Naive thymus-derived CD8-positive, alpha-beta T cell (primary cell): Measurements from ENCODE around the gene CSAG2. TPM values are rescaled to one million over a fixed set of nuclear protein-coding genes. Genes with fewer than 3 reads are reported as not detected.
"Not testable (repeated sequence)": the region's sequence is repeated elsewhere in the genome, so short reads cannot be mapped to it uniquely, and the experiment has no call there.

Source experiments
- ATAC-seq, 2 donors: fragments of 150-1000 bp; cut with Tn5 transposase in 1 of 2; sonication (Bioruptor Pico), chemical (Tn5 transposase) in 1 of 2; 1 replicate in 1 of 2; 2 replicates in 1 of 2; pipeline ENCODE4 v1.10.0; 2021; ENCODE audit warnings: mild to moderate bottlenecking in 2 of 2, moderate library complexity in 2 of 2
- POLR2A ChIA-PET: fragments of 350-600 bp; sonication (Branson Sonifier 250); formaldehyde crosslinking; loops from one replicate; lab custom pipeline; 2021; ENCODE audit warnings: antibody characterized with exemption; lab: Charles Lee
- DNase-seq, 10 donors: peaks; one replicate each; pipeline versions ENCODE4 v3.0.0 to v3.0.0-alpha.2; 2020 to 2022
- H3K27ac Mint-ChIP-seq, 10 donors: one replicate each; pipeline ENCODE4 v1.8.0; 2020 to 2022; ENCODE audit warnings: mild to moderate bottlenecking in 10 of 10, mixed read lengths in 10 of 10, moderate library complexity in 4 of 10, inconsistent platforms in 1 of 10
- H3K27me3 Mint-ChIP-seq, 5 donors: one replicate each; pipeline ENCODE4 v1.8.0; 2021 to 2022; ENCODE audit warnings: mixed read lengths in 5 of 5
- H3K36me3 Mint-ChIP-seq, 3 donors: one replicate each; pipeline ENCODE4 v1.8.0; 2020 to 2022; ENCODE audit warnings: mixed read lengths in 3 of 3, mild to moderate bottlenecking in 2 of 3, inconsistent platforms in 1 of 3
- H3K4me1 Mint-ChIP-seq, 4 donors: one replicate each; pipeline ENCODE4 v1.8.0; 2021 to 2022; ENCODE audit warnings: mixed read lengths in 4 of 4
- H3K4me3 Mint-ChIP-seq, 10 donors: one replicate each; pipeline ENCODE4 v1.8.0; 2020 to 2022; ENCODE audit warnings: mild to moderate bottlenecking in 10 of 10, mixed read lengths in 10 of 10, moderate library complexity in 6 of 10, inconsistent platforms in 1 of 10
- H3K9me3 Mint-ChIP-seq, 9 donors: one replicate each; pipeline ENCODE4 v1.8.0; 2020 to 2022; ENCODE audit warnings: mixed read lengths in 9 of 9, mild to moderate bottlenecking in 3 of 9, inconsistent platforms in 1 of 9, moderate library complexity in 1 of 9
- polyA plus RNA-seq, 3 donors: library from polyadenylated mRNA; unstranded; fragments of 300-500 nt; fragmentation: Illumina TruSeq; gene quantifications; one replicate each; pipeline ENCODE4 v1.2.3, GENCODE V29; 2021
- total RNA-seq, 8 experiments: library from RNA in 2 of 8; stranded (reverse) in 2 of 8; gene quantifications; one replicate each; pipeline ENCODE4 v1.2.3 and lab custom pipeline; 2021 to 2026

Gene CSAG2
- total and polyA plus RNA-seq, 5 experiments from 2014 or later, result not detected

GRCh38 chrX:152713195-152713594 lies 4.1 kb upstream of the CSAG2 start:
- H3K27me3 Mint-ChIP-seq, H3K27ac Mint-ChIP-seq, POLR2A ChIA-PET, ATAC-seq, H3K4me3 Mint-ChIP-seq, H3K4me1 Mint-ChIP-seq, H3K36me3 Mint-ChIP-seq, H3K9me3 Mint-ChIP-seq, DNase-seq: not testable (repeated sequence)

- H3K27ac Mint-ChIP-seq, H3K36me3 Mint-ChIP-seq, H3K4me3 Mint-ChIP-seq, H3K4me1 Mint-ChIP-seq, H3K27me3 Mint-ChIP-seq, DNase-seq, ATAC-seq, H3K9me3 Mint-ChIP-seq, POLR2A ChIA-PET: not testable (repeated sequence)
These were observed 2.6 kb downstream of the CSAG2 start for GRCh38 chrX:152706500-152706899.

GRCh38 chrX:152700390-152700789 lies 8.7 kb downstream of the CSAG2 start:
- ATAC-seq, H3K4me3 Mint-ChIP-seq, H3K4me1 Mint-ChIP-seq, H3K9me3 Mint-ChIP-seq, POLR2A ChIA-PET, H3K27ac Mint-ChIP-seq, H3K36me3 Mint-ChIP-seq, H3K27me3 Mint-ChIP-seq: not testable (repeated sequence)
- peak in 1 of 10 donors; percentile 45 for DNase-seq

GRCh38 chrX:152697952-152698931 lies 10.8 kb downstream of the CSAG2 start, which contains the start of gene MAGEA3:
Gene MAGEA3 (plus strand): TSS chrX:152698794. CDS start chrX:152700833, 2,039 bp downstream.
- H3K36me3 Mint-ChIP-seq, H3K9me3 Mint-ChIP-seq, DNase-seq, H3K27ac Mint-ChIP-seq, ATAC-seq, H3K4me3 Mint-ChIP-seq, H3K4me1 Mint-ChIP-seq, H3K27me3 Mint-ChIP-seq, POLR2A ChIA-PET: not testable (repeated sequence)

GRCh38 chrX:152681012-152681411 lies 28.1 kb downstream of the CSAG2 start:
- H3K9me3 Mint-ChIP-seq, H3K4me3 Mint-ChIP-seq, H3K4me1 Mint-ChIP-seq, POLR2A ChIA-PET, ATAC-seq, H3K36me3 Mint-ChIP-seq, DNase-seq, H3K27me3 Mint-ChIP-seq, H3K27ac Mint-ChIP-seq: not testable (repeated sequence)

- H3K36me3 Mint-ChIP-seq, H3K4me1 Mint-ChIP-seq, ATAC-seq, H3K9me3 Mint-ChIP-seq, POLR2A ChIA-PET, H3K27ac Mint-ChIP-seq, DNase-seq, H3K4me3 Mint-ChIP-seq: not testable (repeated sequence)
- peaks cover 0 to 20% (median 8%) of the 10 kb centered on the region in 5 donors for H3K27me3 Mint-ChIP-seq
These were observed 34.4 kb downstream of the CSAG2 start for GRCh38 chrX:152674652-152675051.

GRCh38 chrX:152674135-152674534 lies 34.9 kb downstream of the CSAG2 start:
- Mint-ChIP-seq H3K4me1 (no peaks in the 10 kb centered on the region), H3K9me3 (peaks cover 0 to 4% (median 0%) of the 10 kb centered on the region in 9 donors), H3K4me3 (no peak overlapping the region), H3K27ac (no peak overlapping the region), H3K27me3 (peaks cover 0 to 24% (median 8%) of the 10 kb centered on the region in 5 donors), H3K36me3 (no peaks in the 10 kb centered on the region)
- DNase-seq, result no peak
- no peak for ATAC-seq
- POLR2A ChIA-PET, result no interaction called here

GRCh38 chrX:152663086-152663485 lies 46.0 kb downstream of the CSAG2 start:
- Mint-ChIP-seq H3K36me3 (peaks cover 0 to 7% (median 0%) of the 10 kb centered on the region in 3 donors), H3K9me3 (peaks cover 2 to 32% (median 9%) of the 10 kb centered on the region in 9 donors), H3K4me1 (no peaks in the 10 kb centered on the region), H3K27me3 (peaks cover 0 to 15% (median 2%) of the 10 kb centered on the region in 5 donors), H3K27ac (no peak overlapping the region), H3K4me3 (no peak overlapping the region)
- DNase-seq (no peak), ATAC-seq (no peak)
- POLR2A ChIA-PET, result no interaction called here

GRCh38 chrX:152658302-152658701 lies 50.8 kb downstream of the CSAG2 start:
- DNase-seq (no peak), ATAC-seq (no peak)
- Mint-ChIP-seq H3K9me3 (peaks cover 0 to 2% (median 0%) of the 10 kb centered on the region in 9 donors), H3K27ac (no peak overlapping the region), H3K27me3 (peaks cover 0 to 19% (median 2%) of the 10 kb centered on the region in 5 donors), H3K4me3 (no peak overlapping the region), H3K36me3 (no peaks in the 10 kb centered on the region), H3K4me1 (no peaks in the 10 kb centered on the region)
- POLR2A ChIA-PET, result no interaction called here

Other genes with a start within 250 kb of the CSAG2 start
- not detected for gene GABRQ, start 71.4 kb downstream of the CSAG2 start, total RNA-seq
- gene GABRQ, start 71.4 kb downstream of the CSAG2 start, polyA plus RNA-seq, result not detected
- not detected for gene MAGEA3, start 10.5 kb downstream of the CSAG2 start, total RNA-seq
- gene MAGEA3, start 10.5 kb downstream of the CSAG2 start, polyA plus RNA-seq, result not detected
- not detected for gene MAGEA2B, start 5.4 kb upstream of the CSAG2 start, total RNA-seq
- not detected for gene MAGEA2B, start 5.4 kb upstream of the CSAG2 start, polyA plus RNA-seq
- not detected for gene CSAG1, start 24.4 kb upstream of the CSAG2 start, total RNA-seq
- not detected for gene CSAG1, start 24.4 kb upstream of the CSAG2 start, polyA plus RNA-seq
- not detected for gene MAGEA12, start 24.5 kb upstream of the CSAG2 start, total RNA-seq
- gene MAGEA12, start 24.5 kb upstream of the CSAG2 start, polyA plus RNA-seq, result not detected
- gene MAGEA2, start 44.6 kb upstream of the CSAG2 start, total RNA-seq, result not detected
- gene MAGEA2, start 44.6 kb upstream of the CSAG2 start, polyA plus RNA-seq, result not detected
- gene CSAG3, start 49.9 kb upstream of the CSAG2 start, total RNA-seq, result not detected
- gene CSAG3, start 49.9 kb upstream of the CSAG2 start, polyA plus RNA-seq, result not detected
- gene MAGEA6, start 60.4 kb upstream of the CSAG2 start, total RNA-seq, result not detected
- gene MAGEA6, start 60.4 kb upstream of the CSAG2 start, polyA plus RNA-seq, result not detected
- gene CETN2, start 121.5 kb upstream of the CSAG2 start, total RNA-seq, result 1 to 10 TPM; 6.3 to 7.3 TPM
- 10 to 100 TPM; 23.3 to 30.8 (median 27.7) TPM for gene CETN2, start 121.5 kb upstream of the CSAG2 start, polyA plus RNA-seq
- 1 to 10 TPM; 6.8 to 7.6 TPM for gene NSDHL, start 121.8 kb upstream of the CSAG2 start, total RNA-seq
- gene NSDHL, start 121.8 kb upstream of the CSAG2 start, polyA plus RNA-seq, result 10 to 100 TPM; 10.5 to 13.0 (median 12.7) TPM
- 1 to 10 TPM; 2.6 to 2.7 TPM for gene ZNF185, start 188.8 kb upstream of the CSAG2 start, total RNA-seq
- gene ZNF185, start 188.8 kb upstream of the CSAG2 start, polyA plus RNA-seq, result 1 to 10 TPM; 1.8 to 2.8 (median 2.6) TPM